NOMO-1 (cell line): Measurements from ENCODE around the gene CELSR3.

ENCODE experiments used
- DNase-seq, 2 experiments: peaks; one replicate each; lab custom pipeline; 2025; ENCODE audit not compliant: unreplicated experiment in 2 of 2; lab: John Stamatoyannopoulos, UW

The CELSR3 gene

GRCh38 chr3:48636149-48636655, 26.5 kb downstream of the CELSR3 start:
- no peak for DNase-seq

- DNase-seq = peak; percentile 94 to 97
These were observed 27.3 kb downstream of the CELSR3 start, which contains the start of gene SLC26A6 for GRCh38 chr3:48635222-48636021. SLC26A6 (minus strand) TSS chr3:48635461; CDS start chr3:48635393, 68 bp downstream.

- DNase-seq = peak in 1 of 2 experiments; percentile 42
These were observed 27.9 kb downstream of the CELSR3 start for GRCh38 chr3:48634661-48635221.

- DNase-seq = no peak
These were observed 28.9 kb downstream of the CELSR3 start for GRCh38 chr3:48633743-48634142.

GRCh38 chr3:48633256-48633655, 29.4 kb downstream of the CELSR3 start:
- DNase-seq = no peak

GRCh38 chr3:48631516-48632448, 30.9 kb downstream of the CELSR3 start:
- no peak for DNase-seq

GRCh38 chr3:48630833-48631232, 31.9 kb downstream of the CELSR3 start:
- no peak for DNase-seq

GRCh38 chr3:48630407-48630806, 32.3 kb downstream of the CELSR3 start:
- DNase-seq = no peak

- DNase-seq = no peak
These were observed 32.8 kb downstream of the CELSR3 start for GRCh38 chr3:48629894-48630293.

- DNase-seq = no peak
These were observed 34.2 kb downstream of the CELSR3 start for GRCh38 chr3:48628277-48629017.

GRCh38 chr3:48625600-48625999, 37.1 kb downstream of the CELSR3 start:
- DNase-seq = no peak

GRCh38 chr3:48624767-48625166, 37.9 kb downstream of the CELSR3 start:
- no peak for DNase-seq

GRCh38 chr3:48623851-48624547, 38.7 kb downstream of the CELSR3 start:
- no peak for DNase-seq

- DNase-seq = no peak
These were observed 41.2 kb downstream of the CELSR3 start, which contains the start of gene TMEM89 for GRCh38 chr3:48621461-48621869. TMEM89 (minus strand) TSS chr3:48621769; CDS start chr3:48621756, 13 bp downstream.

- no peak for DNase-seq
These were observed 42.9 kb downstream of the CELSR3 start for GRCh38 chr3:48619541-48620524.

GRCh38 chr3:48617559-48617958, 45.1 kb downstream of the CELSR3 start:
- DNase-seq = no peak

GRCh38 chr3:48614044-48614443, 48.6 kb downstream of the CELSR3 start:
- peak; percentile 74 to 90 for DNase-seq

GRCh38 chr3:48612309-48612708, 50.4 kb downstream of the CELSR3 start:
- DNase-seq = no peak
